OCI-LY7 (cell line): ENCODE measurements around the gene HTR2A. TPM values are rescaled to one million over a fixed set of nuclear protein-coding genes. Genes with fewer than 3 reads are reported as not detected.

Experiments
- BruUV-seq: library from RNA; stranded (reverse); fragments of 400-500 nt; replicated peaks from 2 replicates; lab custom pipeline; 2021; lab: Mats Ljungman, UMichigan
- CTCF ChIA-PET: fragments of 300-600 bp; sonication (Branson Sonifier 250); formaldehyde crosslinking; loops from one replicate; lab custom pipeline; 2022; ENCODE audit warnings: antibody characterized with exemption; ENCODE audit not compliant: unreplicated experiment; lab: Charles Lee
- POLR2A ChIA-PET: fragments of 300-600 bp; sonication (Branson Sonifier 250); formaldehyde crosslinking; loops from one replicate; lab custom pipeline; 2022; ENCODE audit warnings: antibody characterized with exemption; lab: Charles Lee
- DNase-seq: peaks from one replicate; pipeline ENCODE4 v3.0.0-alpha.2; 2015; ENCODE audit warnings: low spot score
- H2AFZ ChIP-seq: fragments of 200-600 bp; sonication (generic), shearing (Covaris generic); 2 replicates; pipeline ENCODE4 v1.6.1; 2014; ENCODE audit warnings: mild to moderate bottlenecking, antibody characterized with exemption, low read length, moderate library complexity
- H3K27ac ChIP-seq: fragments of 200-600 bp; sonication (generic); 2 replicates; pipeline ENCODE4 v1.5.1; 2014; ENCODE audit warnings: mixed run types, low read depth, mild to moderate bottlenecking, moderate library complexity, low read length, inconsistent platforms; ENCODE audit not compliant: poor library complexity, severe bottlenecking
- H3K36me3 ChIP-seq: fragments of 200-600 bp; sonication (generic); 2 replicates; pipeline ENCODE4 v1.6.1; 2014; ENCODE audit warnings: mild to moderate bottlenecking, antibody characterized with exemption, low read length, moderate library complexity, mixed read lengths; ENCODE audit not compliant: insufficient read depth
- H3K4me1 ChIP-seq: fragments of 200-600 bp; sonication (generic); 2 replicates; pipeline ENCODE4 v1.5.1; 2014; ENCODE audit warnings: mild to moderate bottlenecking, low read length; ENCODE audit not compliant: insufficient read depth, poor library complexity, severe bottlenecking
- H3K4me2 ChIP-seq: fragments of 200-600 bp; sonication (generic); 2 replicates; pipeline ENCODE4 v1.6.1; 2014; ENCODE audit warnings: mild to moderate bottlenecking, low read length
- H3K4me3 ChIP-seq: fragments of 200-600 bp; sonication (generic); 2 replicates; pipeline ENCODE4 v1.5.1; 2014; ENCODE audit warnings: mild to moderate bottlenecking, low read depth, low read length; ENCODE audit not compliant: poor library complexity, severe bottlenecking
- H3K79me2 ChIP-seq: fragments of 200-600 bp; sonication (generic); 2 replicates; pipeline ENCODE4 v1.6.1; 2016; ENCODE audit warnings: low read depth, mild to moderate bottlenecking, low read length, moderate library complexity, mixed read lengths; ENCODE audit not compliant: insufficient read depth
- H3K9me2 ChIP-seq: fragments of 200-600 bp; sonication (generic); 2 replicates; pipeline ENCODE4 v1.6.1; 2016; ENCODE audit warnings: mild to moderate bottlenecking, low read length, mixed read lengths; ENCODE audit not compliant: insufficient read depth
- H3K9me3 ChIP-seq: fragments of 200-600 bp; sonication (generic); 2 replicates; pipeline ENCODE4 v1.6.1; 2014; ENCODE audit warnings: mild to moderate bottlenecking, mixed run types, low read length, mixed read lengths
- H4K20me1 ChIP-seq: fragments of 200-600 bp; sonication (generic); 2 replicates; pipeline ENCODE4 v1.6.1; 2014; ENCODE audit warnings: mild to moderate bottlenecking, antibody characterized with exemption, low read length, moderate library complexity, mixed read lengths; ENCODE audit not compliant: insufficient read depth
- CTCF ChIP-seq: fragments of 200-600 bp; sonication (generic); conservative IDR thresholded peaks from 2 replicates; pipeline ENCODE4 v1.5.1; 2014; ENCODE audit warnings: mild to moderate bottlenecking, antibody characterized with exemption, low read length, moderate library complexity, mixed read lengths
- EZH2phosphoT487 ChIP-seq: fragments of 200-600 bp; sonication (generic); IDR thresholded peaks from 2 replicates; pipeline ENCODE4 v1.6.1; 2018; ENCODE audit warnings: low read depth, borderline replicate concordance, mild to moderate bottlenecking, mixed run types, antibody characterized with exemption, low read length, moderate library complexity, mixed read lengths
- intact Hi-C: fragments of 100-400 bp; cut with micrococcal nuclease; formaldehyde crosslinking; loops from one replicate; pipeline ENCODE4 v1.10.0; 2022; ENCODE audit not compliant: unreplicated experiment
- total RNA-seq, 2 experiments: library from RNA; depleted of rRNA in 1 of 2; stranded (reverse); fragments of >200 nt in 1 of 2; shearing (Covaris generic) in 1 of 2; gene quantifications; 2 replicates each; pipeline ENCODE4 v1.2.3, GENCODE V29; 2014 to 2022

The HTR2A gene
- total RNA-seq, 2 experiments from 2014 or later: not detected

- TF ChIP-seq EZH2phosphoT487 (no peak), CTCF (no peak)
- Histone ChIP-seq H2AFZ (no peak overlapping the region), H3K4me3 (no peak overlapping the region), H3K36me3 (no peaks in the 10 kb centered on the region), H3K4me1 (no peaks in the 10 kb centered on the region), H3K4me2 (no peak overlapping the region), H4K20me1 (no peaks in the 10 kb centered on the region), H3K9me2 (no peaks in the 10 kb centered on the region), H3K9me3 (no peaks in the 10 kb centered on the region), H3K27ac (no peak overlapping the region), H3K79me2 (no peaks in the 10 kb centered on the region)
- no peak for DNase-seq
- no TSS peak for BruUV-seq
- ChIA-PET CTCF (no interaction called here), POLR2A (interaction anchor here (0.7 kb wide), 1 partner anchor 1634 kb away, joined by 3 read pairs; no protein-coding TSS in a partner anchor)
- intact Hi-C loops: no loop called here
Observed at GRCh38 chr13:46845146-46845545, 51.7 kb downstream of the HTR2A start.

- Histone ChIP-seq H3K4me2 (no peak overlapping the region), H3K4me1 (no peaks in the 10 kb centered on the region), H3K9me3 (no peaks in the 10 kb centered on the region), H2AFZ (no peak overlapping the region), H3K36me3 (no peaks in the 10 kb centered on the region), H3K4me3 (no peak overlapping the region), H3K9me2 (no peaks in the 10 kb centered on the region), H3K27ac (no peak overlapping the region), H3K79me2 (no peaks in the 10 kb centered on the region), H4K20me1 (no peaks in the 10 kb centered on the region)
- no TSS peak for BruUV-seq
- ChIA-PET CTCF (no interaction called here), POLR2A (interaction anchor here (0.6 to 1.2 kb wide), 2 partner anchors 9 to 22 kb away, joined by 3 to 5 read pairs; no protein-coding TSS in a partner anchor)
- intact Hi-C loops: no loop called here
- no peak for TF ChIP-seq EZH2phosphoT487
- DNase-seq: no peak
Observed at GRCh38 chr13:46844431-46844830, 52.4 kb downstream of the HTR2A start.

- no peak overlapping the region for H2AFZ ChIP-seq
- intact Hi-C loops: no loop called here
- H3K4me2 ChIP-seq: no peak overlapping the region
- H3K9me3 ChIP-seq: no peaks in the 10 kb centered on the region
- H3K36me3 ChIP-seq: no peaks in the 10 kb centered on the region
- H3K79me2 ChIP-seq: no peaks in the 10 kb centered on the region
- H3K4me1 ChIP-seq: no peaks in the 10 kb centered on the region
- no peaks in the 10 kb centered on the region for H4K20me1 ChIP-seq
- H3K9me2 ChIP-seq: no peaks in the 10 kb centered on the region
- no TSS peak for BruUV-seq
- no peak for TF ChIP-seq EZH2phosphoT487
- no peak for TF ChIP-seq CTCF
- no peak overlapping the region for H3K4me3 ChIP-seq
- ChIA-PET POLR2A (no interaction called here), CTCF (no interaction called here)
- DNase-seq: no peak
- H3K27ac ChIP-seq: no peak overlapping the region
Observed at GRCh38 chr13:46839399-46839798, 57.5 kb downstream of the HTR2A start.
